ENCODE measurements around the gene EPB41L4A.

EPB41L4A gene

GRCh38 chr5:112117551-112117950 lies 301.5 kb downstream of the EPB41L4A start:
- no peak for FAIRE-seq
- no peak for DNase-seq (ENCODE audit: low spot score)

- no peak for FAIRE-seq
Measured at GRCh38 chr5:112116371-112116770, 302.7 kb downstream of the EPB41L4A start.

GRCh38 chr5:112113565-112113964 lies 305.5 kb downstream of the EPB41L4A start:
- DNase-seq (ENCODE audit: low spot score) (no peak), FAIRE-seq (no peak)

More at GRCh38 chr5:112116371-112116770, 302.7 kb downstream of the EPB41L4A start:
- no peak for DNase-seq (ENCODE audit: low spot score)
